NCI-H446 treated with DMSO at 0.1 percent for 48 hours (cell line): ENCODE data around the gene FAM25G.
"Not testable (repeated sequence)": the region's sequence is repeated elsewhere in the genome, so short reads cannot be mapped to it uniquely, and the experiment has no call there.

Experiments used
- DNase-seq: peaks from one replicate; lab custom pipeline; 2025; lab: John Stamatoyannopoulos, UW

FAM25G gene

DNA sequence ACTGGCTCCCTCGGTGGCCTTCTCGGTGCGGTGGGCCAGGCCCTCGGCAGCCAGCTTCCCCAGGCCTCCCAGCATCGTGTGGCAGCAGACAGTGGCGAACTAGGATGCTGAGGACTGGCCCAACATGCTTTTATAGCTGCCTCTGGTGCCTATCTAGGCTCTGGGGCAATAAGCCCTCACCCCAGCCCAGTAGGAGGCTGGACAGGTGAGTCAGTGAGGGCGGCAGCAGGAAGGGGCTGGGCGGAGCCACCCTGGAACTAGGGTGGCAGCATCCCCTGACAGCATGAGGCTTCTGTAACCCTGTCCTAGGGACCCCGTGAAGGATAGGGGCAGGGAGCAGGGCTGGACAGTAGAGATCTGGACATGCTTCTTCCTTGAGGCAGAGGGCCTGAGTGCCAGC lies at the start of gene FAM25G:
Gene FAM25G (minus strand): TSS at position 101 of the 400 bp plus-strand sequence. CDS start 26 bp downstream, at position 75.
- not testable (repeated sequence) for DNase-seq

DNA sequence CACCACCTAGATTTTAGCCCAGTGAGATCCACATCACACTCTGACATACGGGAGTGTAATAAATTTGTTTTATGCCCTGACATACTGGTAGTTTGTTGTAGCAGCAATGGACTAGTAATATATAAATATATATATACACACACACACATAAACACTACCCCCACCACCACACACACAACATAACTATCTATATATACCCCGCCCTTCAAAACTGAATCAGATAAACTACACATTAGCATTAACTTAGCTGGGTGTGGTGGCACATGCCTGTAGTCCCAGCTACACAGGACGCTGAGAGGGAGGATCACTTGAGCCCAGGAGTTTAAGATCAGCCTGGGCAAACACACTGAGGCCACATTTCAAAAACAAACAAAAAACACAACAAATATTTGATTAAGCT lies 44.9 kb upstream of the FAM25G start:
- DNase-seq, result not testable (repeated sequence)

DNA sequence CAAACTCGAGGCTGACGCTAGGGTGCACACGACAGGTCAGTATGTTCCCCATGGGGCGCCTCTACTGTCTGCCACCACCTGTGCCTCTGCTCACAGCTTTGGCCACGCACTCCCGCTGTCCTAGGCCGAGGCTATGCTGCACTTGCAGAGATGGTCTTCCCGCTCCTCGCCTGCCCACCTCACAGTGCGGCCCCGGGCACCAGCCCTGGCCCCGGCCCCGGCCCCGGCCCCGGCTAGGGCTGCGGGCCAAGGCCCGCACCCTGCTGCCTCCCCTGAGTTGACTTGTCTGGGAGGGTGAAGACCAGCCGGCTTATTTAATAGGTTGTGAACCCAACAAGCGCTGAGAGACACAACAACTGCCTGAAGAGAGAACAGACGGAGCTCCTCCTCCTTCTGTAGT lies 32.0 kb upstream of the FAM25G start, which contains the start of gene AGAP9:
Gene AGAP9 (minus strand): TSS at position 164 of the 400 bp plus-strand sequence. CDS start 112 bp downstream, at position 52.
- not testable (repeated sequence) for DNase-seq

DNA sequence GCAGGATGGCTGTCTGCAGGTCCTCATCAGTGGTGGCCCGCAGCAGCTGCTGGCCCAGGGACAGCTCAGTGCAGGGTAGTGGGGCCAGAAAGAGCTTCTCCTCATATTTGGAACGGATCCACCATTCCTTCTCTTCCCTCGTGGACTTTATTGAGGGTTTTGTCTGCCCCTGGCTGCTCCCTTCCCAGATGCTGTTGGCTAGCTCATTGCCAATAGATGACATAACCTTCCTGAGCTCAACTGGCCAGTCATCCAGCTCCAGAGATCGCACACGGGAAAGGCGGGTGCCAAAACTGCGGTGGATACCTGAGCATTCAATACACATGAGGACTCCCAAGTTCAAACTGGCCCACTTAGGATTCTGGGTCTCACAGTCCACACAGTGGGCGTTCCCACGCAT lies 10.8 kb upstream of the FAM25G start:
- DNase-seq, result not testable (repeated sequence)

DNA sequence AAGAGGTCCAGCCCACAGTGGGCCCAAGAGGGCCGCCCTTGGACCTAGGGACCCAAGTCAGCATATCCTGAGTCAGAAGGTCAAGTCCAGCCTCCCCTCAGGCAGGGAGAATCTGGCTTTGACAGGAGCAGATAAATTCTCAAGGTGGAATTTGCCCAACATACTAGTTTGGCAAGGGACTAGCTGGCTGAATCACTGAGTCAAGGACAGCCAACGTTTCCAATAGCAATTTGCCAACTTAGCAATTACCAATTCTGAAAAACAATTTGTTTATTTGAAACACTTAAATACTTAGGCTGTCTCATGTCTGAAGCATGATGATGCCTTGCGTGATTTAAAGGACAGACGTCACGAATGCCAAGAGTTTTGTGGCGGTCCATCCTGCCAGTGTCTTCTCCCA lies 2.7 kb upstream of the FAM25G start:
- not testable (repeated sequence) for DNase-seq

DNA sequence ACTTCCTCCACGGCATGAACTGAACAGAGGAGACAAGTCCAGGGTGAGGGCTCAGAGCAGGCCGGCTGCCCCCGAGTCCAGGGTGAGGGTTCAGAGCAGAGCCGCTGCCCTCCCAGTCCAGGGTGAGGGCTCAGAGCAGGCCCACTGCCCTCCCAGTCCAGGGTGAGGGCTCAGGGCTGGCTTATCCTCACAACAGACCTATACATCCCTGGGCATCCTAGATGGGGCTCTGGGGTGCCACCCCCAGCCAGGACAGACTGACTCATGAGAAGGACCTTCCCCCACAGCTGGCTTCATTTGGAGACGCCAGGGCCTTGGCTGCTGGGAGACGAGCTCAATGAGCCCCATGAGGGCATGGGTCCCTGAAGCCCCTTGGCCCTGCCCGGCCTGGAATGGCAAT lies 1.9 kb downstream of the FAM25G start:
- not testable (repeated sequence) for DNase-seq

DNA sequence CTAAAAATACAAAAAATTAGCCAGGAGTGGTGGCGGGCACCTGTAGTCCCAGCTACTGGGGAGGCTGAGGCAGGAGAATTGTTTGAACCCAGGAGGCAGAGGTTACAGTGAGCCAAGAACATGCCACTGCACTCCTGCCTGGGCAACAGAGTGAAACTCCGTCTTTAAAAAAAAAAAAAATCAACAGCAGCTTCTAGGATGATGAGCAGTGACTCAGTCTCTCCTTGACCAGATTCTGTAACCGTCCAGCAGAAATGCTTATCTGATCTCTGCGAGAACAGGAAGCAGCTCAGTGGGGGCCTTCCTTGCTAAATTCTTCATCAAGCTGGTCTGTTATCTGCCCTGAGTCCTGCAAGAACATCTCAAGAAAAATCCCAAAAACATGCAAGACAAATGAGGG lies 5.6 kb downstream of the FAM25G start:
- DNase-seq, result not testable (repeated sequence)

DNA sequence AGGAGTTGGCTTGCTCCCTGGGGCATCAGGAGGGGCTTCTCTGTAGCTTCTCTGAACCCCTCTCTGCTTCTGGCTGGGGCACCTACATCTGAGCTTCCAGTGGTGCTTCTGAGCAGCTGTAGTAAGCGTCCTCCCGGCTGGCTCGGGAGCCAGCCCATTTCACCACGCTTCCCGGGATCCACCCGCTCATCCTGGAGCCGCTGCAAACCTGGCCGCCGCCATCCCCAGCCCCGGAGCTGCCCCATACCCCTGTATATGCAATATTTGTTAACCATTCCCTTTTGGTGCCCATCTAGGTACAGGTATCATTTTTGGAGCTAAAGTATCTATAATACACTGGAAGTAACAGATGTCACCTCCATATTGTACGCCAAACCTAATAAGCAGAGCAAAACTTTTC lies 6.7 kb downstream of the FAM25G start:
- not testable (repeated sequence) for DNase-seq

DNA sequence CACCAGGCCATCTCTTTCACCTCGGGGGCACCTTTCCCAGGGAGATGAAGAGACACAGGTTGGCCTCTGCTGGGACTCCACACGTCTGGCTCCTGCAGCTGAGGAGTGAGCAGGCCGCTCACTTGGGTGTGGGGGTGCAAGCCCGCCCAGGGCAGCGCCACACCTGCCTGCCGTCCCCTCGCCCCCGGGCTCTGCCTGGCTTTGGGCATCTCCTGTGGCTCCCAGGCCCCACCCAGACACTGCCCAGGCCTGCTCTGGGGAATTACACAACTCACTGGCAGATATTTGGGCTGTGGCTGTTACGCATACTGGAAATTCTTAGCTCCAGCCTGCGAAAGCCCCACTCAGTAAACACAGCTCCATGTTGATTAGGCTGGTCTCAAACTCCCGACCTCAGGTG lies 7.6 kb downstream of the FAM25G start, which contains the start of gene ANXA8:
Gene ANXA8 (minus strand): TSS at position 193 of the 400 bp plus-strand sequence. CDS start 182 bp downstream, at position 11.
- not testable (repeated sequence) for DNase-seq

DNA sequence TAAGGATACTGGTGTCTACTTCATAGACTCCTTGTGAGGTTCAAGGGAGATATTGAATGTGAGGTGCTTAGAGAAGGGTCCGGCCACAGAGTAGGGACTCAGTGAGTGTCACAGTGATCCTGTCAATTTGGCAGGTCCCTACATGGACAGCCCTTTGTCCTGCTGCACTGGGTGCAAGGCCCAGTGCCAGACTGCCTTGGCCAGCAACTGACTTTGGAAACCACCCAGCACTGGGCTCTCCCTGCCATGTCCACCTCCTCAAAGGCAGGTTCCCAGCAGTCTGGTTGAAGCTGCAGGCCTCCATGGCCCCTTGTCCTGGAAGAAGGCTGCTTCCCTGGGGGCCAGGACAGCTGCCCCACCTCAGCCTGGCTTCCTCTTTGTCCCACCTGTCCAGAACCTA lies 9.1 kb downstream of the FAM25G start:
- not testable (repeated sequence) for DNase-seq

DNA sequence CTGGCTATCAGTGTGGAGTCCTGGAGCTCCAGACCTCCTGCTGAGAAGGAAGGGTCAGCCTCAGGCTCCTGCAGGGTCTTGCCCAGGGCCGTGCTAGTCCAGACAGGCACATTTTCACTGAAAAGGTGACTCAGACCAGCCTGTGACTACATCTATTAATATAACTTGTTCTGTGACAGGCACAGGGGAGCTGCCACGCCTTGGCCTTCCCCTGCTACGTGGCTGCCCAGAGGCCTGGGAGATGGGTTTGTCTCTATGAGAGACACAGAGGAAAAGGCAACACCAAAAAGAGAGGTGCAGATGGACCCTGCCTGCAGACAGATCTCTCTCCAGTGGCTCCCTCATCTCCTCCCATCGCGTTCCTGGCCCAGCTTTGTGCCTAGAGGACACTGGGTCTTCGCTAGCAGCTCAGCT lies 9.7 kb downstream of the FAM25G start:
- not testable (repeated sequence) for DNase-seq

DNA sequence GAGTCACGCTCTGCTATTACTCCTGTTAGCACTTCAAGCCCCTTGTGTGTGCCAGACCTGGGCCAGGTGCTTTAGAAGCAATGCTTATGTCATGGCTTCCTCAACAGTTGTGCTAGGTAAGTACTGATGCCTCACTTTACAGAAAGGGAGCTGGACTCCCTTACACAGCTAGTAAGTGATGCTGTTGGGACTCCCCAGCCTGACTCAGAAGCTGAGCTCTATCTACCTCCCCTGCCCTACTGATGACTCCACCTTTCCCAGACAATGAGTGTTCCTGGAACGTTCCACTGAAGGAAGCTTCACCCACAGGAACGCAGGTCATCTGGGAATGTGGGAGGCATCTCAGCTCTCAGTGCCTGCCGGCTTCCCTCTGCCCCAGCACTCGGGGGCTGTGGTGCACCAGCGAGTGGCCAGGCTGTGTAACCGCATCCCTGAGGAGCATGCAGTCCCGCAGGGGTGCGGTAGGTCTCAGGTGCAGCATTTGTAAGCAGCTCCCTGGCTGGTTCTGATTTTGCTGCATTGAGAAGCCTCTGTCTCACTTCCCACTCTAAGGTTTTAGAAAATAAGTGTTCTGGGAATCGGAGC lies 10.2 kb downstream of the FAM25G start:
- not testable (repeated sequence) for DNase-seq

DNA sequence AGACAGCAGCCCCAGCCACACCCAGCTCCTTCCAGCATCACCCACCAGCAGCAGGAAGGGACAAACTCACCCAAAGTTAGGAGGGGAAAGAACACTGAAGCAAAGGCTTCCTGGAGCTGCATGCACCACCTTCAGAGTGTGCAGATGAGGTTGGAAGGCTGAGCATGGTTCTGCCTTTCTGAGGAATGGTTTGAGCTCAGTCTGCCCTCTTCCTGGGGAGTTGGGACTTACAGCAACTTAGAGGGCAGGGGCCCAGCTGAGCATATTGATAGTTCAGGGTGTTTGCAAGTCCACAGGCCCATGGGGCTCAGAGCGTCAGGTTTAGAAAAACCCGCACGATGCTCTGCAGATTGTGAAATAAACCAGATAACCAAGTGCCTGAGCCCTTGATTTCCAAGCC lies 11.4 kb downstream of the FAM25G start:
- not testable (repeated sequence) for DNase-seq

DNA sequence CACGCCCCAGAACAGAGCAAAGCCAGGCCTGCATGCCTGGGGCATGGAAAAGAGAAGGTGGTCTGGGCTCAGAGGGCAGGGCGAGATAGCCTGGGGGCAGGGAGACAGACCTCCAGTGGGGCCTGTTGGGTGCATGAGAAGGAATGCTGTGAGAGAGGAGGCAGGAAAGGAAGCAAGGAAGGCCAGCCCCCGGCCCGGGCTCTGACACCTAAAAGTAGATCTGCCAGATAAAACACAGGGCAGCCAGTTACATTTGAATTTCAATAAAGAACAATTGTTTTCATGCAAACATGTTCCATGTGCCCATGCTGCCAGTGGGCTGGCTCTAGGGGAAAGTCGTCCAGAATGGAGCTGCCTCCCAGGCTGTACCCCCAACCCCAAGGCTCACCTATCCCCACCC lies 13.4 kb downstream of the FAM25G start:
- not testable (repeated sequence) for DNase-seq

DNA sequence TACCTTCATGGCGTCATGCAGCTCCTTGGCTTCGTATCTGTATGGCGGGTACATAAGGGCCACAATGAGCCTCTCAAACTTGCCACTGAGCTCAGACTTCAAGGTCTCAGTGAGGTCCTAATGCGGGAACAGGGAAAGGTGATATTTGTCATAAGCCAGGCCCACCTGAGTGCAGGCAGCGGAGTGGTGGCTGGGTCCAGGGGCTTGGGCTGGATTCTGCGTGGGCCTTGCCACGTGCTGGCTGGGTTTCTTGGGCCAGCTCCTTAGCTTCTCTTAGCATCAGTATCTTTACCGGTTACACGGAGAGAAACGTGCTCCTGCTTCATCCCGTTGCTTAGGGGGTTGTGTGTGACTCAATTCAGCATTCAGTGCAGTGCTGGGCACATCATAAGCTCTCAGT lies 14.4 kb downstream of the FAM25G start:
- DNase-seq, result not testable (repeated sequence)

DNA sequence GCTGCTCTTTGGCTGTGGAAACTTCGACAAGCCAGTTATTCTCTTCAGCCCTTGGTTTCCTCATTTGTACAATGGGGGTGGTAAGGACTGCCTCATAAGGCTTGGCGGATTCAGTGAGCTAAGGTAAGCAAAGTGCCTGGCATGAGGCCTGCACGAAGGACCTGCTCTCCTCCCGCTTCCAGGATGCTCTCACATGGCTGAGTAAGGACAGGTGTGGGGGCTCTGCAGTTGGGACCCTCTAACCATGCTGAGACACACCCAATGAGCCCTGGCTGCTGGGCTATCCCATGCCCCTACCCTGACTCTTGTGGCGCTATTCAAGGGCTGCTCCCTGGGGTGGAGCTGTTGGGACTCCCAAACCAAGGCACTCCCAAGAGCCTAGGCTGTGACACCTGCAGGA lies 16.4 kb downstream of the FAM25G start:
- not testable (repeated sequence) for DNase-seq

DNA sequence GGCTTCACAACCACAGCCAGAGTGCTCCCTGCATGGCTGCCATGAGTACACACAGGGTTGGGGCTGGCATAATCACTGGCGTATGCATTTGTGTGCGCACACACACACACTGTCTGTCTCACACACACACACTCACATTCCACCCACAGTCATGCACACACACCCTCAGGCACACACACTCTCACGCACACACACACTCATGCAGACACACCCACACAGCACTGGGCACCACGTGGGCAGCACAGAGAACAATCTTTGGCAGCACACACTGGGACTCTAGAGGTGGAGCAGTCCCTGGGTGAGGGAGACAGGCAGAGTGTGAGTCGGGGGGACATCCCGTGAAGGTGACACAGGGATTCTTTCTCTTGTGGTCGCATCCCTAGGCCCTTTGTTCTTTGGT lies 18.0 kb downstream of the FAM25G start:
- DNase-seq, result not testable (repeated sequence)

DNA sequence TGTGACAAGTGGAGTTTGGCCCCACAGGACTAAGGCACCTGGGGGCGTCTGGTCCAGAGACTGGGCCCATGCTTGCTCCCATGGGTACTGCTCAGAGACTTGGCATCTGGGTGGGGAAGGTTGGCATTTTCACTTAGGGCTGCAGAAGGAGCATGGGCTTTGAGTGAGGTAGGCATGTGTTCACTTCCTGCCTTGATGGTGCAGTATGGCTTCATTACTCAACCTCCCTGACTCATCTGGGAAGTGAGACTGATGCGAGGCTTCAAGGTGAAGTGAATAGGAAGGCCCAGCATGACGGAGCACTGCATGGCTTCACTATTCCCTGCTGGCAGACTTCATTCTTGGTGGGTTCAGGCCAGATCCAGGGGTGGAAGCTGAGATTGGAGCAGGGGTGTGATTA lies 18.9 kb downstream of the FAM25G start:
- DNase-seq, result not testable (repeated sequence)

DNA sequence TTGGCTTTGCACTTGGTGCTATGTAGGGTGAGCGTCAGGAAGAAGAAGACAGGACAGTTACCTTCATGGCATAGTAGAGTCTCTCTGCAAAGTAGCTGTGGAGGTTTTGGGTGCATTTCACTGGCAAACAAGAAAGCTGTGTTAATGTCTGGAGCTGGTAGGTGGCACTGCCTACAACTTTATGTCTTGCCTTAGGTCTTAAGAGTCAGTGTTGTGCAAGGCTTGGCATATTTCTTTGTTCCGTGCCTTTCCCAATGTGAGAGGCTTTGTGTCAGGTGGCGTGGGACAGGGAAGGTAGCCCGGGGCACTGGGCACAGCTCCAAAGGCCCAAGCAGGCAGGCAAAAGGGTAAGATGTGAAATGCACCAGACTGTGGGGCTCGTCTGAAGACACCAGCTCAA lies 19.4 kb downstream of the FAM25G start:
- not testable (repeated sequence) for DNase-seq

DNA sequence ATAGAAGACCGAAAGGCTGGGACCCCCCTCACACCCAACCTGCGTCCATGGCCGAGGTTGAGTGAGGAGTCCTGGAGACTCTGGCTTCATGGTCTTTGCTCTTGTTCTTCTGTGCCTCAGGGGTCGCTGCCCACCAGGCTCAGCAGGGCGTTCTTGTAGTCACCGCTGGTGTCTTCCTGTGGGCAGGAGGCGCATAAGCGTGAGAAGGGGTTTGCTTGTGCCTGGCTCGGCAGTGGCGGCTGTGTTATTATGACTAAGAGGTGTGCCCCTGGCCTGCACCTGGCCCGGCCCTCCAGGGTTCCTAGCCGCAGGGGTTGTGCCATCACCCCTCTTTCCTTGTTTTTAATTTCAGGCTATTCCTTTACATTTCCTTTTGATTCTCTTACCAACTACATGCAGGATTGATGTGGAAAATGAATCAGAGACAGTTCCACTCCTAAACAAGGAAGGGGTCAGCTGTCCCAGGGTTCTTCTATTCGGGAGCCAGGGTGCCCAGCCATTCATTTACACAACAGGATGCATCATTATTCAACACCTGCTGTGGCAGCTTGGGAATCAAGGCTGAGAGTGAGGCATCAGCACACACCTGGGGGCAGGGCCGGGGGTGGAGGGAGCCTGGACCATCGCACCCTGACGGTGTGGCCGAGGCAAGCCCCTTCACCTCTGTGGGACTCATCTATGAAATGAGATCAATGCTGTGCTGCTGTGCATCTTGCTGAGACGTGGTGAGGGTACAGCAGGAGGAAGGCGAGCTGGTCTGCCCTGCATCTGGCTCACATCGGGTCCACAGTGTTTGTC lies 22.6 kb downstream of the FAM25G start:
- DNase-seq, result not testable (repeated sequence)

DNA sequence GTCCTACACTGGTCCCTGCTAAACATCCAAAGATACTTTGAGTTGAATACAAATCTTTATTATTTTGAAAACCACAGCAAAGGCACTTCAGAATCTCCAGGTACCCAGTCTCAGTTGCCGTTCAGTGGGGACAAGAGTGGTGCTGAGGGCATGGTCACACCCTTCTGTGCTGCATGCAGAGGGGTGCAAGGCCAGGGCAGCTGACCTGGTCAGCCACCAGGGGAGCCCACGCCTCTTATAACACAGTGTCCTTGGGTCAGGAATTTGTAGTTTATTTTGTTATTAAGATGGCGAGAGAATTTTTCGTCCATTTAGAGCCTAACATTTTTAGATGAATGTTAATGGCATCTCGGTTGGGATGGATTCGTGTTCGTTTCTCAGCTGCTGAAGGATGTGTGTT lies 23.5 kb downstream of the FAM25G start:
- not testable (repeated sequence) for DNase-seq

DNA sequence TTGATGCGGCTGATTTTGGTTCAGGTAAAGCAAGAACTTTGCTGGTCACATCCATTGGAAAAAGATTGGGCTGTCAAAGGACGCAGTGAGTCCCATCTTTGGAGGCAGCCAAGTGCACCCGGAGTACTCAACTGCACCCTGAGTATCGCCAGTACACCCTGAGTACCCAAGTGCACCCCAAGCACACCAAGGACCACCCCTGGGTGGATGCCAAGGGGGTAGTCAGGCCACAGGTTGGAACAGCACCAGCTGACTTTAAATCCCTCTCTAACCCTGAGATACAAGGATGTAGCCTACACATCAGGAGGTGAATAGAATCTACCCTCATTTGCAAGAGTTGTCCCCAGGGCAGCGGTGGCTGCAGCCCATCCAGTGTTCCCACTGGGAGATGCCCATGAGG lies 24.0 kb downstream of the FAM25G start:
- not testable (repeated sequence) for DNase-seq
